Colonic mucosa (tissue), 4 donors: Measurements from ENCODE around the gene GNAT1. TPM values are rescaled to one million over a fixed set of nuclear protein-coding genes. Genes with fewer than 3 reads are reported as not detected.

Experiments used
- DNase-seq: peaks from one replicate; pipeline ENCODE4 v3.0.0-alpha.2; 2020
- H3K27ac ChIP-seq: fragments of 200-600 bp; one replicate; pipeline ENCODE4 v1.8.0; 2021
- H3K27me3 ChIP-seq: fragments of 200-600 bp; one replicate; pipeline ENCODE4 v1.8.0; 2021
- H3K36me3 ChIP-seq: fragments of 200-600 bp; one replicate; pipeline ENCODE4 v1.8.0; 2021
- H3K4me1 ChIP-seq: fragments of 200-600 bp; one replicate; pipeline ENCODE4 v1.8.0; 2021; ENCODE audit warnings: mild to moderate bottlenecking
- H3K4me3 ChIP-seq: fragments of 200-600 bp; one replicate; pipeline ENCODE4 v1.8.0; 2021
- H3K9ac ChIP-seq, 2 donors: one replicate each; pipeline ENCODE4 v1.7.0; 2013; ENCODE audit warnings: control low read depth in 2 of 2, low read depth in 2 of 2, low read length in 2 of 2
- H3K9me3 ChIP-seq: fragments of 200-600 bp; one replicate; pipeline ENCODE4 v1.8.0; 2021
- intact Hi-C: fragments of 100-400 bp; cut with DNase I; formaldehyde crosslinking; loops from one replicate; pipeline ENCODE4 v1.14.1; 2022
- total RNA-seq, 2 donors: library from RNA; stranded (reverse); fragmentation: NEBNext Ultra II Directional in 1 of 2; extraction: Animal tissue kit (Norgen Biotek cat#: 25700) in 1 of 2; gene quantifications; one replicate each; pipeline ENCODE4 v1.2.1, GENCODE V29; 2021
- TF ChIP-seq, protein P1 (sequence below): fragments of 200-600 bp; IDR thresholded peaks from one replicate; pipeline ENCODE4 v1.8.0; 2022; ENCODE audit warnings: antibody characterized with exemption, mild to moderate bottlenecking
- donor health status: healthy.
- donor health status: DM: no; HTN: no; CAD: no.
- donor health status: DM: no; HTN: no; CAD: no.

GNAT1 gene
- total RNA-seq, 2 donors from 2014 or later = not detected

DNA sequence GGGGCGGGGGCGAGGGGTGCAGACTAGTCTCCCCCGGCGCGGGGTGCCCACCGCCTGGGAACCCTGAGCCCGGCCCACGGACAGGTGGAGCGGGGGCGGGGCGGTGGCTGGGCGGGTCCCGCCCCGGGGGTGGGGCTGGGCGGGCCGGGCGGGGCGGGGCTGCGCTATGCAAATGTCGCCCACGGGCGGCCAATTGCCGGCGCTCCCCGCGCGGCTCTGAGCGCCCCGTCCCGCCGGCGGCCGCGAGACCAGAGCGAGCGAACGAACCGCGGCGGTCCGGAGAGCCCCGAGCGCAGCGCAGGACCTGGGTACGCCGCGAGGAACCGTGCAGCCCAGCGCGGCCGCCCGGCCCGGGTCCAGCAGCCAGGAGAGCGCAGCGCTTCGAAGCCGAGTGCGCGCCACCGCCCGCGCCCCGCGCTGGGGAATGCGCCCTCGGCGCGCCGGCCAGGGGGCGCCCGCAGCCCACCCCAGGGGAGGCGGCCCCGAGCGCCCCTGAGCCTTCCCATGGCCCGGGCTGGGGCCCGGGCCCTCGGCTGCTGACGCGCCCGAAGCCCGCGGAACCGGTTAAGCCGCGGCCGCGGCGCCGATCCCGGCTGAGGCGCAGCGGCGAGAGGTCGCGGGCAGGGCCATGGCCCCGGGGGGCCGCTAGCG, 36.4 kb upstream of the GNAT1 start, which contains the start of gene SEMA3F:
TSS of gene SEMA3F (plus strand) at position 485 of the 651 bp plus-strand sequence. CDS start 4,299 bp downstream, outside the sequence.
- Histone ChIP-seq H3K9me3 (no peaks in the 10 kb centered on the region), H3K4me3 (peak within 1 kb of the TSS; percentile 50), H3K27me3 (no peaks in the 10 kb centered on the region), H3K27ac (peak within 1 kb of the TSS; percentile 60), H3K9ac (peak within 1 kb of the TSS; percentile 70 to 81), H3K36me3 (no peaks in the 10 kb centered on the region), H3K4me1 (peaks cover 5% of the 10 kb centered on the region)
- DNase-seq = peak; percentile 72
- intact Hi-C loops = no loop called here
- TF ChIP-seq, protein P1, sequence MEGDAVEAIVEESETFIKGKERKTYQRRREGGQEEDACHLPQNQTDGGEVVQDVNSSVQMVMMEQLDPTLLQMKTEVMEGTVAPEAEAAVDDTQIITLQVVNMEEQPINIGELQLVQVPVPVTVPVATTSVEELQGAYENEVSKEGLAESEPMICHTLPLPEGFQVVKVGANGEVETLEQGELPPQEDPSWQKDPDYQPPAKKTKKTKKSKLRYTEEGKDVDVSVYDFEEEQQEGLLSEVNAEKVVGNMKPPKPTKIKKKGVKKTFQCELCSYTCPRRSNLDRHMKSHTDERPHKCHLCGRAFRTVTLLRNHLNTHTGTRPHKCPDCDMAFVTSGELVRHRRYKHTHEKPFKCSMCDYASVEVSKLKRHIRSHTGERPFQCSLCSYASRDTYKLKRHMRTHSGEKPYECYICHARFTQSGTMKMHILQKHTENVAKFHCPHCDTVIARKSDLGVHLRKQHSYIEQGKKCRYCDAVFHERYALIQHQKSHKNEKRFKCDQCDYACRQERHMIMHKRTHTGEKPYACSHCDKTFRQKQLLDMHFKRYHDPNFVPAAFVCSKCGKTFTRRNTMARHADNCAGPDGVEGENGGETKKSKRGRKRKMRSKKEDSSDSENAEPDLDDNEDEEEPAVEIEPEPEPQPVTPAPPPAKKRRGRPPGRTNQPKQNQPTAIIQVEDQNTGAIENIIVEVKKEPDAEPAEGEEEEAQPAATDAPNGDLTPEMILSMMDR = no peak

GRCh38 chr3:50155491-50155878, 35.9 kb upstream of the GNAT1 start:
- intact Hi-C loops = no loop called here
- Histone ChIP-seq H3K4me1 (peaks cover 10% of the 10 kb centered on the region), H3K4me3 (peak overlapping the region; percentile 50), H3K27me3 (no peaks in the 10 kb centered on the region), H3K27ac (peak overlapping the region; percentile 60), H3K9me3 (no peaks in the 10 kb centered on the region), H3K9ac (peak overlapping the region; percentile 70 to 81), H3K36me3 (no peaks in the 10 kb centered on the region)
- TF ChIP-seq, protein P1 = no peak
- no peak for DNase-seq

- Histone ChIP-seq H3K36me3 (no peaks in the 10 kb centered on the region), H3K4me1 (peaks cover 12% of the 10 kb centered on the region), H3K27ac (peak overlapping the region; percentile 60), H3K9me3 (no peaks in the 10 kb centered on the region), H3K27me3 (no peaks in the 10 kb centered on the region), H3K9ac (peak overlapping the region; percentile 70 to 81), H3K4me3 (peak overlapping the region; percentile 50)
- no peak for DNase-seq
- TF ChIP-seq, protein P1 = no peak
- intact Hi-C loops = no loop called here
Observed at GRCh38 chr3:50155891-50156290, 35.5 kb upstream of the GNAT1 start.

GRCh38 chr3:50156549-50157493, 34.6 kb upstream of the GNAT1 start:
- no peaks in the 10 kb centered on the region for H3K36me3 ChIP-seq
- peak; percentile 85 for DNase-seq
- H3K9ac ChIP-seq = peak overlapping the region; percentile 70 to 81
- intact Hi-C loops = no loop called here
- peak overlapping the region; percentile 50 for H3K4me3 ChIP-seq
- H3K9me3 ChIP-seq = no peaks in the 10 kb centered on the region
- peaks cover 16% of the 10 kb centered on the region for H3K4me1 ChIP-seq
- H3K27ac ChIP-seq = peak overlapping the region; percentile 60
- no peaks in the 10 kb centered on the region for H3K27me3 ChIP-seq
- TF ChIP-seq, protein P1 = no peak

GRCh38 chr3:50157827-50158529, 33.4 kb upstream of the GNAT1 start:
- H3K27me3 ChIP-seq = no peaks in the 10 kb centered on the region
- H3K4me3 ChIP-seq = no peak overlapping the region
- H3K4me1 ChIP-seq = peaks cover 24% of the 10 kb centered on the region
- peak overlapping the region in 1 of 2 donors; percentile 81 for H3K9ac ChIP-seq
- intact Hi-C loops = no loop called here
- H3K9me3 ChIP-seq = no peaks in the 10 kb centered on the region
- H3K36me3 ChIP-seq = no peaks in the 10 kb centered on the region
- H3K27ac ChIP-seq = no peak overlapping the region
- DNase-seq = no peak
- TF ChIP-seq, protein P1 = no peak
